Stimulated activated CD4-positive, alpha-beta T cell treated with anti-CD3 and anti-CD28 coated beads, Interleukin-4, amount 100 ng/mL, for 4 hours (primary cell): ENCODE data around the gene INO80B.

Source experiments
- DNase-seq, 2 experiments: peaks; one replicate each; pipeline ENCODE4 v3.0.0-alpha.2; 2020

INO80B gene

GRCh38 chr2:74503506-74504475, 48.9 kb downstream of the INO80B start:
- no peak for DNase-seq

- no peak for DNase-seq
These were observed 49.7 kb downstream of the INO80B start for GRCh38 chr2:74504591-74504990.

- no peak for DNase-seq
These were observed 50.8 kb downstream of the INO80B start for GRCh38 chr2:74505448-74506246.

GRCh38 chr2:74507145-74507925, 52.4 kb downstream of the INO80B start, which contains the start of gene PCGF1:
Gene PCGF1 (minus strand): TSS chr2:74507695. CDS start chr2:74507668, 27 bp downstream.
- DNase-seq, result peak; percentile 99
